Right lobe of liver (tissue), 4 donors: ENCODE results near the gene PAPOLB.

Source experiments
- POLR2A ChIP-seq: fragments of 450-650 bp; IDR thresholded peaks from one replicate; pipeline ENCODE4 v1.6.1; 2017; ENCODE audit warnings: antibody characterized with exemption, mild to moderate bottlenecking
- TF ChIP-seq, protein P1 (sequence below), 4 donors: fragments of 200-600 bp in 3 of 4; fragments of 450-650 bp in 1 of 4; IDR thresholded peaks; one replicate each; pipeline versions ENCODE4 v1.5.1 to v1.8.0; 2016 to 2022; ENCODE audit warnings: antibody characterized with exemption in 4 of 4, mild to moderate bottlenecking in 2 of 4
- donor health status: DM: no; HTN: no; CAD: no.
- donor health status: DM: no; HTN: no; CAD: no.
- donor health status: DM: no; HTN: yes; CAD: no.

GRCh38 chr7:4840079-4840501 lies 21.7 kb downstream of the PAPOLB start:
- TF ChIP-seq, protein P1, sequence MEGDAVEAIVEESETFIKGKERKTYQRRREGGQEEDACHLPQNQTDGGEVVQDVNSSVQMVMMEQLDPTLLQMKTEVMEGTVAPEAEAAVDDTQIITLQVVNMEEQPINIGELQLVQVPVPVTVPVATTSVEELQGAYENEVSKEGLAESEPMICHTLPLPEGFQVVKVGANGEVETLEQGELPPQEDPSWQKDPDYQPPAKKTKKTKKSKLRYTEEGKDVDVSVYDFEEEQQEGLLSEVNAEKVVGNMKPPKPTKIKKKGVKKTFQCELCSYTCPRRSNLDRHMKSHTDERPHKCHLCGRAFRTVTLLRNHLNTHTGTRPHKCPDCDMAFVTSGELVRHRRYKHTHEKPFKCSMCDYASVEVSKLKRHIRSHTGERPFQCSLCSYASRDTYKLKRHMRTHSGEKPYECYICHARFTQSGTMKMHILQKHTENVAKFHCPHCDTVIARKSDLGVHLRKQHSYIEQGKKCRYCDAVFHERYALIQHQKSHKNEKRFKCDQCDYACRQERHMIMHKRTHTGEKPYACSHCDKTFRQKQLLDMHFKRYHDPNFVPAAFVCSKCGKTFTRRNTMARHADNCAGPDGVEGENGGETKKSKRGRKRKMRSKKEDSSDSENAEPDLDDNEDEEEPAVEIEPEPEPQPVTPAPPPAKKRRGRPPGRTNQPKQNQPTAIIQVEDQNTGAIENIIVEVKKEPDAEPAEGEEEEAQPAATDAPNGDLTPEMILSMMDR (IDR thresholded peaks at IDR 0.05): no peak
- no peak for TF ChIP-seq POLR2A
